Activated CD4-positive, alpha-beta memory T cell treated with anti-CD3 and anti-CD28 coated beads for 36 hours (primary cell): ENCODE measurements around the gene OSBPL6. TPM values are rescaled to one million over a fixed set of nuclear protein-coding genes. Genes with fewer than 3 reads are reported as not detected.
"Not testable (repeated sequence)": the region's sequence is repeated elsewhere in the genome, so short reads cannot be mapped to it uniquely, and the experiment has no call there.

Experiments
- CTCF ChIA-PET: fragments of 350-600 bp; sonication (Branson Sonifier 250); formaldehyde crosslinking; loops from one replicate; lab custom pipeline; 2021; ENCODE audit warnings: antibody characterized with exemption, inconsistent platforms; lab: Charles Lee
- POLR2A ChIA-PET: fragments of 350-600 bp; sonication (Branson Sonifier 250); formaldehyde crosslinking; loops from one replicate; lab custom pipeline; 2021; ENCODE audit warnings: antibody characterized with exemption; lab: Charles Lee
- DNase-seq: peaks from one replicate; pipeline ENCODE4 v3.0.0-alpha.2; 2020
- H3K27ac Mint-ChIP-seq: one replicate; pipeline ENCODE4 v1.8.0; 2021; ENCODE audit warnings: mixed read lengths
- H3K27me3 Mint-ChIP-seq: one replicate; pipeline ENCODE4 v1.8.0; 2021; ENCODE audit warnings: mixed read lengths
- H3K36me3 Mint-ChIP-seq: one replicate; pipeline ENCODE4 v1.8.0; 2021; ENCODE audit warnings: mixed read lengths
- H3K4me1 Mint-ChIP-seq: one replicate; pipeline ENCODE4 v1.8.0; 2021; ENCODE audit warnings: low read depth, mixed read lengths
- H3K4me3 Mint-ChIP-seq: one replicate; pipeline ENCODE4 v1.8.0; 2021; ENCODE audit warnings: mild to moderate bottlenecking, mixed read lengths
- H3K9me3 Mint-ChIP-seq: one replicate; pipeline ENCODE4 v1.8.0; 2021; ENCODE audit warnings: mixed read lengths
- intact Hi-C: fragments of 100-400 bp; cut with micrococcal nuclease; formaldehyde crosslinking; loops from one replicate; pipeline ENCODE4 v1.15.1; 2023
- total RNA-seq, 2 experiments: library from RNA; stranded (reverse); gene quantifications; one replicate each; pipeline ENCODE4 v1.2.3, GENCODE V29; 2021

The OSBPL6 gene
- total RNA-seq, 2 experiments from 2014 or later = 1.5 to 1.9 TPM

DNA sequence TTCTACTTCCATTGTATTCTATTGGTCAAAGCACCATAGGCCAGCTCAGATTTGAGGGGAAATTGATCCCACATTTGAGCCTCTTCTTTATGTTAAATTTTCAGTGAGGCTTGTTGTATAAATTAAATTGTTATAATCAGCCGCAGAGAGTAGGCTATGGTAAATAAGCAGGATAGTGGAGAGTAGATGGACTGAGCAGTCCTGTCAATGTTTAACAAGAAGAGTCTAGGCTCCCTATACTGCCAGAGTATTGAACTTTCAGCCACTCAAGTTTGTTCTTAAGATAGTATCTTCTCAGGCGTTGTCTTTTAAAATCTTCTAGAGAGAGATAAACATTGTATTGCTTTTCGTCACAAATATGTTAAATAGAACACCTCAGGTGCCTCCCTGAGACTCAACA is 155.7 kb downstream of the OSBPL6 start:
- no peak overlapping the region for H3K27ac Mint-ChIP-seq
- H3K27me3 Mint-ChIP-seq = peaks cover 20% of the 10 kb centered on the region
- DNase-seq = no peak
- intact Hi-C loops = no loop called here
- H3K9me3 Mint-ChIP-seq = no peaks in the 10 kb centered on the region
- H3K36me3 Mint-ChIP-seq = no peaks in the 10 kb centered on the region
- CTCF ChIA-PET = no interaction called here
- no peaks in the 10 kb centered on the region for H3K4me1 Mint-ChIP-seq
- H3K4me3 Mint-ChIP-seq = no peak overlapping the region
- POLR2A ChIA-PET = no interaction called here

DNA sequence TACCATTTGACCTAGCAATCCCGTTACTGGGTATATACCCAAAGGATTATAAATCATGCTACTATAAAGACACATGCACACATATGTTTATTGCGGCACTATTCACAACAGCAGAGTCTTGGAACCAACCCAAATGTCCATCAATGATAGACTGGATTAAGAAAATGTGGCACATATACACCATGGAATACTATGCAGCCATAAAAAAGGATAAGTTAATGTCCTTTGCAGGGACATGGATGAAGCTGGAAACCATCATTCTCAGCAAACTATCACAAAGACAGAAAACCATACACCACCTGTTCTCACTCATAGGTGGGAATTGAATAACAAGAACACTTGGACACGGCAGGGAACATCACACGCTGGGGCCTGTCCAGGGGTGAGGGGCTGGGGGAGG is 163.4 kb downstream of the OSBPL6 start:
- DNase-seq, H3K36me3 Mint-ChIP-seq, H3K27me3 Mint-ChIP-seq, POLR2A ChIA-PET, H3K4me1 Mint-ChIP-seq, H3K27ac Mint-ChIP-seq, CTCF ChIA-PET, intact Hi-C loops, H3K4me3 Mint-ChIP-seq: not testable (repeated sequence)
- H3K9me3 Mint-ChIP-seq = peaks cover 15% of the 10 kb centered on the region

DNA sequence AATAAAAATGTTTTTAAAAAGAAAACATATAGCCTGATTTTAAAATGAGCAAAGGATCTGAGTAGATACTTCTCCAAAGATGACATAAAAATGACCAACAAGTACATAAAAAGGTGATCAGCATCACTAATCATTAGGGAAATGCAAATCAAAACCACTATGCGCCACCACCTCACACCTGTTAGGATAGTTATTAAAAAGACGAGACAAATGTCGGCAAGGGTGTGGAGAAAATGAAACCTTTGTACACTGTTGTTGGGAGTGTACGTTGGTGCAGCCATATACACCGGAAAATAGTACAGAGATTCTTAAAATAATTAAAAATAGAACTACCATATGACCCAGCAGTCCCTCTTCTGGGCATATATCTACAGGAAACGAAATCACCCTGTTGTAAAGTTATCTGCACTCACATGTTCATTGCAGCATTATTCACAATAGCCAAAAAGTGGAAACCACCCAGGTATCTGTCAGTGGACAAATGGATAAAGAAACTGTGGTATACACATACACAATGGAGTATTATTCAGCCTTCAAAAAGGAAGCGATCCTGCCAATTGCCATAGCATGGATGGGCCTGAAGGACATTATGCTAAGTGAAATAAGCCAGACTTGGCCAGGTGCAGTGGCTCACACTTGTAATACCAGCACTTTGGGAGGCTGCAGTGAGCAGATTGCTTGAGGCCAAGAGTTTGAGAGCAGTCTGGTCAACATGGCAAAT is 165.0 kb downstream of the OSBPL6 start:
- Mint-ChIP-seq H3K27me3 (peaks cover 5% of the 10 kb centered on the region), H3K4me3 (no peak overlapping the region), H3K27ac (no peak overlapping the region), H3K4me1 (no peaks in the 10 kb centered on the region), H3K9me3 (peaks cover 15% of the 10 kb centered on the region), H3K36me3 (no peaks in the 10 kb centered on the region)
- CTCF ChIA-PET = no interaction called here
- intact Hi-C loops = no loop called here
- POLR2A ChIA-PET = no interaction called here
- DNase-seq = no peak

DNA sequence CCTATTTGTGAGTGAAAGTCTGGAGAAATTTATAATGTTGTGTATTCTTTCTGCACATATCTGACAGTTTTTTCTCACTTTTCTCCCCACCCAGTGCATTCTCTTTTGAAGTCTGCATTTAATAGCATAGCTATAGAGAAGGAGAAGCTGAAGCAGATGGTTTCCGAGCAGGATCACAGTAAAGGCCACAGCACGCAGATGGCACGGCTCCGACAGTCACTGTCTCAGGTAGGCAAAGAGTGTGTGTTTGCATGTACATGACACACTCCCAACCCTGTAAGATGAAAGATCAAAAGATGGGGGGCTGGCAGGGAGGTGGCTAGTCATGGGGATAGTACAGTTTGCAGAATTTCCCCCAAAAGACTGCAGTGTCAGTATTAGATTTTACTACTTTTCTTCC is 167.3 kb downstream of the OSBPL6 start:
- Mint-ChIP-seq H3K4me3 (no peak overlapping the region), H3K36me3 (no peaks in the 10 kb centered on the region), H3K27me3 (peaks cover 4% of the 10 kb centered on the region), H3K4me1 (no peaks in the 10 kb centered on the region), H3K27ac (no peak overlapping the region), H3K9me3 (peaks cover 12% of the 10 kb centered on the region)
- DNase-seq = no peak
- ChIA-PET POLR2A (no interaction called here), CTCF (no interaction called here)
- intact Hi-C loops = no loop called here

DNA sequence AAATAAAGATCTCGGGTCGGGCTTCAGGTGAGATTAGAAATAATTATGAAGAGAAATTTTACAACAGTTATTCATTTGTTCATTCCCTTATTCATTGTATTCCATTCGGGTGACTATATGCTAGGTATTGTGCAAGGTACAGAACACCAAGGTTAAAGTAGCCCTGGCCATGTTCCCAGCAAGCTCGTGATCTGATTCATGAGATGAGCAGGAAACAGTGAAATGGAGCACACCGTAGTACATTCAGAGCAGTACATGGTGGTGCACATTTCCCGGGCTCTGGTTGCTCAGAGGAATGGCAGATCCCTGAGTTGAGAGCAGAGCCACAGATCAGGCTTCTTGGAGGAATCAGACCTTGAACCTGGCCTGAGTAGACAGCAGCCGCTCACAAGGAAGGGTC is 168.9 kb downstream of the OSBPL6 start:
- Mint-ChIP-seq H3K9me3 (peaks cover 4% of the 10 kb centered on the region), H3K36me3 (no peaks in the 10 kb centered on the region), H3K27me3 (peaks cover 4% of the 10 kb centered on the region), H3K4me1 (no peaks in the 10 kb centered on the region), H3K27ac (no peak overlapping the region), H3K4me3 (no peak overlapping the region)
- no peak for DNase-seq
- POLR2A ChIA-PET = no interaction called here
- intact Hi-C loops = no loop called here
- CTCF ChIA-PET = no interaction called here

DNA sequence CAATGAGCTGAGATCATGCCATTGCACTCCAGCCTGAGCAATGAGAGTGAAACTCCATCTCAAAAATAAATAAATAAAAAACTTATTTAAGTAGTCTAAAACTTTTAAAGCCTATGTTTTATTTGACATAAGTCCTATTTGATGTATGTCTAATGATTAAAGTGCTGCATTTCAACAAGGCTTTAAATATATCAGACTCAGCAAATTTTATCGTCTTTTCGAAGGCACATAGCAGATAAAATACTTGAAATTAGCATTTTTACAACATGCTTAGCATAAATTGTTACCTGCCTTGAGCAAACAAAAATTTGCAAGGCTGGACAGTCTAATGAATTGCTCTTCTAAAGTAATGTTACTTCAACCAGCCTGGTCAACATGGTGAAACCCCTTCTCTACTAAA is 170.8 kb downstream of the OSBPL6 start:
- intact Hi-C loops = no loop called here
- Mint-ChIP-seq H3K36me3 (no peaks in the 10 kb centered on the region), H3K27ac (no peak overlapping the region), H3K4me3 (no peak overlapping the region), H3K27me3 (peaks cover 6% of the 10 kb centered on the region), H3K4me1 (no peaks in the 10 kb centered on the region), H3K9me3 (no peaks in the 10 kb centered on the region)
- POLR2A ChIA-PET = no interaction called here
- DNase-seq = no peak
- CTCF ChIA-PET = interaction anchor here (0.9 kb wide), 1 partner anchor 32 kb away, joined by 3 read pairs; no protein-coding TSS in a partner anchor

DNA sequence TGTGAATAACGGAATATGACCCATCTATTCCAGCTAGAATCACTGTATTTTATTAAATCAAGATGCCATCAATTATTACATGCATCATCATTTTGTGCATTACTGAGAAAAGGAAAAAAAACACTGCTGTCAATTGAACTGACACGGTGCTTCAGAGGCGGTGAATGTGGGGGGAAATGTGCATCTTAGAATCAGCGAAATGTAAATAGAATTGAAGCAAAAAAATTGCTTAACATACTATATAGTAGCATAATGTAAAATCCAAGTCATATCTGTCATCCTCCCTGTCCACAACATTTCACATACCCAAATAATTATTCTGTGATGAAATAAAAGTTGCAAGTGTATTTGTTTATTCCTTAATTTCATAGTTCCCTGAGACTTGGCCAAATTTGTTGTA is 172.1 kb downstream of the OSBPL6 start:
- Mint-ChIP-seq H3K36me3 (no peaks in the 10 kb centered on the region), H3K4me1 (no peaks in the 10 kb centered on the region), H3K9me3 (no peaks in the 10 kb centered on the region), H3K27ac (no peak overlapping the region), H3K27me3 (peaks cover 6% of the 10 kb centered on the region), H3K4me3 (no peak overlapping the region)
- POLR2A ChIA-PET = no interaction called here
- CTCF ChIA-PET = no interaction called here
- intact Hi-C loops = no loop called here
- no peak for DNase-seq

DNA sequence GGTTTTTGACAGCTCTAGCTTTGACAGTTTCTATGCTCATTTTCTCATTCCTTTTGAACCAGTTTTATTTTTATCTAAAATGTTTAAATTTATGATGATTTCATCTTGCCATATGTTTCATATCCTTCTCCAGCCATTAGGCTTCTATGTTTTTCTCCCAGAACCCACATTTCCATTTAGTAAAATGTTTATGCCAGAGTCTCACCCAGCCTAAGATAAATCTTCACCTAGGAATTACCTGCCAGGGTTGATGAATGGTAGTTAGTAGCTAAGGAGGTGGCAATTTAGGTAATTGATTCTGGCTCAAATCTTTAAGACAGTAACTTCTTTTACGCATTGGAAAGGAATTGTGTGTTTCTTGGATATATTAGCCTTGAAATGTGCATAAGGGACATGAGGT is 173.0 kb downstream of the OSBPL6 start:
- Mint-ChIP-seq H3K9me3 (no peaks in the 10 kb centered on the region), H3K4me3 (no peak overlapping the region), H3K36me3 (no peaks in the 10 kb centered on the region), H3K27ac (no peak overlapping the region), H3K4me1 (no peaks in the 10 kb centered on the region), H3K27me3 (peaks cover 6% of the 10 kb centered on the region)
- CTCF ChIA-PET = no interaction called here
- no peak for DNase-seq
- intact Hi-C loops = no loop called here
- POLR2A ChIA-PET = no interaction called here

DNA sequence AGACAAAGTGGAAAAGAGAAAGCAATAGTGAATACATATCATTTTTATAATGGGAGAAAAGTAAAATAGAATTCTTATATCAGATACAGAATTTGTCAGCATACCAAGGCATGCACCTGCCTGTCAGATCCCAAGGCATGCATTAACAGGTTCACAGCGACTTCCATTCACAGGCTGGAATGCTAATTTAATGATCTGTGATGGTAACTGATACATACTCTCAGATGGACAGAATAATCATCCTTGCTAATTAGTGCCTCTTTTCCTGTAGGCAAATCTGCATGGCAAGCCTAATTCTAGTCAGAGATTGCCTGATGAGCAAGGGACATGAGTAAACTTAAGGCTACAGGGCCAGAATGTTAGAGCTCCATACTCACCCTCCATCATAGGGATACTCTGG is 180.6 kb downstream of the OSBPL6 start:
- intact Hi-C loops = no loop called here

DNA sequence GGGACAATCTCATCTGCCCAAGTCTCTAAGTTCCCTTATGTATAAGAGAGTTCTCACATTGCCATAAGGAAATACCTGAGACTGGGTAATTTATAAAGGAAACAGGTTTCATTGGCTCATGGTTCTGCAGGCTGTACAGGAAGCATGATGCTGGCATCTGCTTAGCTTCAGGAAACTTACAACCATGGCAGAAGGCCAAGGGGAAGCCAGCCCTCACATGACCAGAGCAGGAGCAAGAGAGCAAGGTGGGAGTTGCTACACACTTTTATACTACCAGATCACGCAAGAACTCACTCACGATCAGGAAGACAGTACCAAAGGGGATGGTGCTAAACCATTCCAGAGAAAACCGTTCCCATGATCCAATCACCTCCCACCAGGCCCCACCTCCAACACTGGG is 182.7 kb downstream of the OSBPL6 start:
- peaks cover 14% of the 10 kb centered on the region for H3K27me3 Mint-ChIP-seq
- H3K36me3 Mint-ChIP-seq = no peaks in the 10 kb centered on the region
- CTCF ChIA-PET = no interaction called here
- no peak overlapping the region for H3K4me3 Mint-ChIP-seq
- no peaks in the 10 kb centered on the region for H3K9me3 Mint-ChIP-seq
- no peak overlapping the region for H3K27ac Mint-ChIP-seq
- H3K4me1 Mint-ChIP-seq = no peaks in the 10 kb centered on the region
- intact Hi-C loops = no loop called here
- POLR2A ChIA-PET = no interaction called here
- no peak for DNase-seq

More for the DNA sequence above, 180.6 kb downstream of the OSBPL6 start:
- no peak overlapping the region for H3K27ac Mint-ChIP-seq
- POLR2A ChIA-PET = no interaction called here
- peaks cover 14% of the 10 kb centered on the region for H3K27me3 Mint-ChIP-seq
- H3K9me3 Mint-ChIP-seq = no peaks in the 10 kb centered on the region
- CTCF ChIA-PET = interaction anchor here (1.1 kb wide), 1 partner anchor 22 kb away, joined by 4 read pairs; no protein-coding TSS in a partner anchor
- no peak for DNase-seq
- no peaks in the 10 kb centered on the region for H3K36me3 Mint-ChIP-seq
- no peaks in the 10 kb centered on the region for H3K4me1 Mint-ChIP-seq
- no peak overlapping the region for H3K4me3 Mint-ChIP-seq

DNA sequence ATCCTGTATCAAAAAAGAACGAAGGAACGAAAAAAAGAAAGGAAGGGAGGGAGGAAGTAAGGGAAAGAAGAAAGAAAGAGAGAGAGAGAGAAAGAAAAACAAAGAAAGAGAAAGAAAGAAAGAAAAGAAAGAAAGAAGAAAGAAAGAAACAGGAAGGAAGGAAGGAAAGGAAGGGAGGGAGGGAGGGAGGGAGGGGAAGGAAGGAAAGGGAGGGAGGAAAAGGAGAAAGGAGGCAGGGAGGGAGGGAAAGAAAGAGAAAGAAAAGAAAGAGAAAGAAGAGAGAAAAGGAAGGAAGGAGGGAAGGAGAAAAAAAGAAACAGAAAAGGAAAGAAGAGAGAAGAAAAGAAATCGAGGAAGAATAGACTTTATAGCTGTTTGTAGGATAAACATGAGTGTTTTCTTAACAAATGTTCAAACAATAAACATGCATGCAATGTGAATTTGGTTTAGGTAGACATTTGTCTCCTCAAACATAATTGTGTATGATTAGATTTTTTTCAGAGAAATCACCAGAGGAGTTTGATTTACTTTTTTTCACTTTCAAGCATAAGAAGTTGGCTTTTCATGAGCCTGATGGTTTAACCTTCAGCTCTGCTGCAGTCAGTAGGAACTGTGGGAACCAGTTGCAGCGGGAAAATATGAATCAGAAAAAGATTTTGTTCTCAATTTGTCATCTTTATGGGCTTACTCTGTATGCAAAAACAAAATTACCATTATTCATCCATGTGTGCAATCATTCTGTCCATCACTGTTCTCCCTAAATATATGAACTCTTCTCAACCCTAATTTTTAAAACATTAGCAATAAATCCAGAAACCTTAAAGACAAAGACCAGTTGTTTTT is 185.1 kb downstream of the OSBPL6 start:
- no peaks in the 10 kb centered on the region for H3K36me3 Mint-ChIP-seq
- H3K4me3 Mint-ChIP-seq = no peak overlapping the region
- intact Hi-C loops = no loop called here
- ChIA-PET POLR2A (no interaction called here), CTCF (no interaction called here)
- peaks cover 14% of the 10 kb centered on the region for H3K27me3 Mint-ChIP-seq
- DNase-seq = no peak
- H3K9me3 Mint-ChIP-seq = no peaks in the 10 kb centered on the region
- no peaks in the 10 kb centered on the region for H3K4me1 Mint-ChIP-seq
- H3K27ac Mint-ChIP-seq = no peak overlapping the region

DNA sequence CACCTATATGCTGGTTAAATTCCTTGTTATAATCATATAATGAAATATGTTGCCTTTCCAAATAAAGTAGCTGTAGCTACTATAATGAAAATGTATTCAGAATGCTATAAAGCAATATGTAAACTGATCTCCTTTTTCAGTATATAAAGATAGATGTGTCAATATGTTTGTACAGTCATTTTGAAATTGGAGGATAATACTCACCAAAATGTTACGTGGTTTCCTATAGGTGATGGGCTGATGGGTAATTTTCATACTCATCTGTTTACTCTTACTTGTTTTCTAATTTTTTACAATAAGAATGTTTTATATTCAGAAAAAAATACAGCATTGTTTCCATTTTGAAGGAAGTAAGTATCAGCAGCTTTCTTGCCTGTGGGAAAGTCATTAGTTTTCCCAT is 186.5 kb downstream of the OSBPL6 start:
- Mint-ChIP-seq H3K27ac (no peak overlapping the region), H3K4me1 (no peaks in the 10 kb centered on the region), H3K4me3 (no peak overlapping the region), H3K9me3 (no peaks in the 10 kb centered on the region), H3K27me3 (peaks cover 8% of the 10 kb centered on the region), H3K36me3 (no peaks in the 10 kb centered on the region)
- DNase-seq = no peak
- ChIA-PET POLR2A (no interaction called here), CTCF (no interaction called here)
- intact Hi-C loops = no loop called here
